ENCODE data around the gene SEL1L2.

Gene SEL1L2

GRCh38 chr20:13862245-13862644, 128.2 kb downstream of the SEL1L2 start:
- ATAC-seq, result no peak

GRCh38 chr20:13858871-13859270, 131.5 kb downstream of the SEL1L2 start:
- no peak for ATAC-seq

GRCh38 chr20:13858439-13858838, 132.0 kb downstream of the SEL1L2 start:
- no peak for ATAC-seq

- ATAC-seq, result no peak
Observed at GRCh38 chr20:13857961-13858360, 132.5 kb downstream of the SEL1L2 start.

- no peak for ATAC-seq
Observed at GRCh38 chr20:13857304-13857703, 133.1 kb downstream of the SEL1L2 start.

- peak in 1 of 2 donors; percentile 25 for ATAC-seq
Observed at GRCh38 chr20:13856354-13856753, 134.1 kb downstream of the SEL1L2 start.

- no peak for ATAC-seq
Observed at GRCh38 chr20:13855613-13856012, 134.8 kb downstream of the SEL1L2 start.

GRCh38 chr20:13852306-13852705, 138.1 kb downstream of the SEL1L2 start:
- no peak for ATAC-seq

- ATAC-seq, result no peak
Observed at GRCh38 chr20:13851279-13851678, 139.1 kb downstream of the SEL1L2 start.

- ATAC-seq, result no peak
Observed at GRCh38 chr20:13844296-13844695, 146.1 kb downstream of the SEL1L2 start.

GRCh38 chr20:13841206-13841605, 149.2 kb downstream of the SEL1L2 start:
- no peak for ATAC-seq

GRCh38 chr20:13840093-13840465, 150.3 kb downstream of the SEL1L2 start:
- no peak for ATAC-seq

GRCh38 chr20:13839421-13840092, 150.9 kb downstream of the SEL1L2 start:
- no peak for ATAC-seq

GRCh38 chr20:13838664-13839063, 151.8 kb downstream of the SEL1L2 start:
- ATAC-seq, result no peak

- no peak for ATAC-seq
Observed at GRCh38 chr20:13831476-13831875, 158.9 kb downstream of the SEL1L2 start.

GRCh38 chr20:13825465-13825864, 164.9 kb downstream of the SEL1L2 start:
- no peak for ATAC-seq

- ATAC-seq, result no peak
Observed at GRCh38 chr20:13824459-13824858, 166.0 kb downstream of the SEL1L2 start.

- ATAC-seq, result no peak
Observed at GRCh38 chr20:13822459-13822858, 168.0 kb downstream of the SEL1L2 start.

- no peak for ATAC-seq
Observed at GRCh38 chr20:13821876-13822275, 168.5 kb downstream of the SEL1L2 start.

- ATAC-seq, result peak; percentile 42 to 43
Observed at GRCh38 chr20:13819885-13820645, 170.3 kb downstream of the SEL1L2 start.

- peak; percentile 47 to 62 for ATAC-seq
Observed at GRCh38 chr20:13817342-13817741, 173.1 kb downstream of the SEL1L2 start.

- peak; percentile 62 to 67 for ATAC-seq
Observed at GRCh38 chr20:13816757-13817156, 173.7 kb downstream of the SEL1L2 start.

- no peak for ATAC-seq
Observed at GRCh38 chr20:13814672-13815071, 175.7 kb downstream of the SEL1L2 start.

- ATAC-seq, result no peak
Observed at GRCh38 chr20:13813910-13814309, 176.5 kb downstream of the SEL1L2 start.

Data from activated CD4-positive, CD25-positive, alpha-beta regulatory T cell treated with anti-CD3 and anti-CD28 coated beads, Interleukin-2, amount 50 U/mL, for 24 hours (primary cell).